Muscle of leg (tissue), 11 donors: ENCODE results near the gene PGLYRP2. TPM values are rescaled to one million over a fixed set of nuclear protein-coding genes. Genes with fewer than 3 reads are reported as not detected.

Source experiments
- DNase-seq: peaks from one replicate; pipeline ENCODE4 v3.0.0; 2013
- H3K27ac ChIP-seq: one replicate; pipeline ENCODE4 v1.5.1; 2013; ENCODE audit warnings: mild to moderate bottlenecking, low read length, control low read depth
- H3K27me3 ChIP-seq: one replicate; pipeline ENCODE4 v1.6.1; 2013; ENCODE audit warnings: low read length; ENCODE audit not compliant: control insufficient read depth, insufficient read depth
- H3K36me3 ChIP-seq: one replicate; pipeline ENCODE4 v1.6.1; 2013; ENCODE audit warnings: low read length; ENCODE audit not compliant: control insufficient read depth, insufficient read depth
- H3K4me1 ChIP-seq: one replicate; pipeline ENCODE4 v1.6.1; 2013; ENCODE audit warnings: low read length; ENCODE audit not compliant: control insufficient read depth, insufficient read depth
- H3K4me3 ChIP-seq: one replicate; pipeline ENCODE4 v1.5.1; 2013; ENCODE audit warnings: low read length, control low read depth
- H3K9me3 ChIP-seq: replicated peaks from 2 replicates; pipeline ENCODE4 v1.6.1; 2013; ENCODE audit warnings: low read depth, low read length; ENCODE audit not compliant: control insufficient read depth
- WGBS: methylation state at CpG from one replicate; pipeline ENCODE4 v1.1.5; 2013; ENCODE audit warnings: missing lambda C conversion rate; ENCODE audit not compliant: insufficient coverage; 5-methylcytosine and 5-hydroxymethylcytosine counted together
- polyA plus RNA-seq, 8 donors: library from polyadenylated mRNA; unstranded; fragments of 120-200 nt; gene quantifications; one replicate each; pipeline versions ENCODE4 v1.2.1 to v1.2.3, GENCODE V29; 2013; ENCODE audit warnings: inconsistent platforms in 1 of 8, low replicate concordance in 1 of 8; ENCODE audit not compliant: insufficient read length in 8 of 8, insufficient read depth in 1 of 8
- total RNA-seq: library from RNA; stranded (reverse); fragments of 120-200 nt; gene quantifications from one replicate; pipeline ENCODE4 v1.2.4, GENCODE V29; 2013

Gene PGLYRP2
- total and polyA plus RNA-seq, 9 donors, result 0.28 TPM; not detected in 8

DNA sequence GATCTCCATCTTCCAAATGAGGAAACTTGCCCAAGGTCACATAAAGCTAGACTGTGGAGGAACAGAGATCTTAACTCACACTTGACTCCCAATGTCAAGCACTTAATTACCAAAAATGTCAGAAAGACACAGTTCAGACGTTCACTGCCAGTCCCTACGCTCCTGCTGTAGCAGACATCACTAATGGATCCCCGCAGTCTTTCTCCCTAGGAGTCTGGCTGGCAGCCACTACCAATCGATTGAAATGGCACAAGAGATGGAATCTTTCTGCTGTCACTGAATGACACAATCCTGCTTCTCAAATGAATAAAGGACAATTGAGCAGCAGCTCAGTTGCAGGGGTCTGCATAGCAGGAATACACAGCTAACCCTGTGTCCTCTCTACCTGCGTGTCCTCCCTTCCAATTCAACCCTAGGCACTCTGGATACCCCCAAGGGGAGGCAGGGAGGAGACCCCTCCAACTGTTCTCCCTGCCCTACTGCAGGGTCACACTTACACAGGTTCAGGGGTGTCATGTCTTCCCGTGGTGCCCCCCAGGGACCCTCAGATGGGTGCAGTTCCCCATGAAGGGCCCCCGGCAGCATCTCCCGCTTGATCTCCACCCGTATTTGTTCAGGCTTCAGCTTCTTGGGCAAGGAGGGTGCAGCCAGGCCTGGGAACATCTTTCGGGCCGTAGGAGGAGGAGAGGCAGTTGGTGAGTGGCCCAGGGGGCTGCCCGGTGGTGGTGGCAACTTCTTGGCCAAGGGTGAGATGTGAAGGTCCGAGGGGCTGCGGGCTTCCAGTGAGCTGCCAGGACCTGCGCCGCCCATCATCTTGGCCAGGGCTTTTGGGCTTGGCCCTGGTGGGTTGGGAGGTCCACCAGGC is 52.6 kb downstream of the PGLYRP2 start:
- no peak for DNase-seq
- peaks cover 5% of the 10 kb centered on the region for H3K9me3 ChIP-seq
- H3K36me3 ChIP-seq, result peaks cover 76% of the 10 kb centered on the region
- H3K4me3 ChIP-seq, result no peak overlapping the region
- H3K4me1 ChIP-seq, result peaks cover 28% of the 10 kb centered on the region
- 83% methylated on average over 11 of the region's 16 CpGs for WGBS
- H3K27me3 ChIP-seq, result no peaks in the 10 kb centered on the region
- H3K27ac ChIP-seq, result no peak overlapping the region

DNA sequence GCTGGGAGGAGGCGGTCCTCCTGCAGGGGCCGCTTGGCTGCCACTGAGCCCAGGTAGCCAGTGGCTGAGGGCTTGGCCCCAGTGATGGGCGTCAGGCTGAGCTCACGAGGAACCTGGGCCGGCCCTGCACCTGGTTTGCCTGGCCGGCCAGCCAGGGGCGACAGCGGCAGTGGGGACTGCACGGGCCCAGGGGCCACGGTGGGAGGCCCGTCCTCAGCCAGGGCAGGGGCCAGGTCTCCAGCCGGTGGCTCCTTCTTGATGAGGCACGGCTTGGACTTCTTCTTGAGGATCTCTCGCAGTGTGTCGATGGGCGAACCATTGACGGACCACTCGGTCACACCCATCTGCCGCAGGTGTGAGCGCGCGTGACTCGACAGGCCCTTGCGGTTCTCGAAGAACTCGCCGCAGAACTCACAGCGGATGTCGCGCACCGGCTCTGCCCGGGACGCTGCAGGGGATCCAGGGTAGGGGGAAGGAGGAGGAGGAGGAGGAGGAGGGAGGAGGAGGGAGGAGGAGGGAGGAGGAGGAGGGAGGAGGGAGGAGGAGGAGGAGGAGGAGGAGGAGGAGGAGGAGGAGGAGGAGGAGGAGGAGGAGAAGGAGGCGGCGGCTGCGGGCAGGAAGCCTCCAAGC is 53.9 kb downstream of the PGLYRP2 start:
- no peak for DNase-seq
- Histone ChIP-seq H3K36me3 (peaks cover 74% of the 10 kb centered on the region), H3K9me3 (peaks cover 5% of the 10 kb centered on the region), H3K27ac (no peak overlapping the region), H3K4me1 (peaks cover 27% of the 10 kb centered on the region), H3K27me3 (no peaks in the 10 kb centered on the region), H3K4me3 (no peak overlapping the region)
- 97% methylated on average over 19 of the region's 36 CpGs for WGBS

DNA sequence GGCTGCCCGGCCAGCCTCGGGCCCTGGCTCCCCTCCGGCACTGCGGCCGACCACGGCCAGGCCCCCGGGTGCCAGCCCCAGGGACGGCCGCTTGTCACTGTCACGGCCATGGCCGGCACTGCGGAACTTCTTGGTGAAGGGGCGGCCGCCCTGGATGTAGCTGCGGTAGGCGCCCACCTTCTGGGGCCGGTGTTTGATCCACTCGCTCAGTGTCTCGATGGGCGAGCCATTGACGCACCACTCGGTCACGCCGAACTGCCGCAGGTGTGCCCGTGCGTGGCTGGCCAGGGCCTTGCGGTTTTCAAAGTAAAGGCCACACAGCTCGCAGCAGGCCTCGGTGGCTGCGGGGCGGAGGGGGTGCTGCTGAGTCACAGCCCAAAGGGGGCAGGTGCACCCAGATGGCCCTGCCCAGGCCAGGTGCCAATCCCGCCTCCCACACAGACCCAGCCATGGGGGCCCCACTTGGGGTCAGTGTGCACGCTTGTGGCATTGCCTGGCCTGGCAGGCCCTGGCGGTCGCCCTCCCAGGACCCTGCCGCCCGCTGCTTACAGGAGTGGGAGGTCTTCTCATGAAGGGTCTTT is 54.5 kb downstream of the PGLYRP2 start:
- peaks cover 5% of the 10 kb centered on the region for H3K9me3 ChIP-seq
- H3K36me3 ChIP-seq, result peaks cover 68% of the 10 kb centered on the region
- H3K4me1 ChIP-seq, result peaks cover 25% of the 10 kb centered on the region
- H3K27ac ChIP-seq, result no peak overlapping the region
- no peak for DNase-seq
- 97% methylated on average over 32 of the region's 38 CpGs for WGBS
- no peaks in the 10 kb centered on the region for H3K27me3 ChIP-seq
- no peak overlapping the region for H3K4me3 ChIP-seq

DNA sequence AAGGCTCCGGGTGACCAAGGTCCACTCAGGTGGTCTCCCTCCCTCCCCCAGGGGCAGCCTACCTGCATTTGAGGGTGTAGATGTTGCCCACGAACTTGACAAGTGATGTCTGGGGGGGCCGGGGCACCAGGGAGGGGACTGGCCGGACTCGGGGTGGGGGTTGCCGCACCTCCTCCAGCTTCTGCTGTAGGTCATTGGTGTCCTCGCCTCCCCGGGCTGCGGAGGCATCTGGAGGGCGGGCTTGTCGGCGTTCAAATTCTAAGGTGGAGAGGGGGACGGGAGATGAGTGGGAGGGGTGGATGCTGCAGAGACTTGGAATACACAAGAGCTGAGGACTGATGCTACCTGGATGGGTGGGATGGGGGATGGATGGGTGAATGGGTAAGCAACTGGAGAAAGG is 55.2 kb downstream of the PGLYRP2 start:
- peaks cover 5% of the 10 kb centered on the region for H3K9me3 ChIP-seq
- H3K36me3 ChIP-seq, result peaks cover 63% of the 10 kb centered on the region
- H3K4me1 ChIP-seq, result peaks cover 31% of the 10 kb centered on the region
- H3K27me3 ChIP-seq, result no peaks in the 10 kb centered on the region
- H3K4me3 ChIP-seq, result no peak overlapping the region
- DNase-seq, result no peak
- WGBS, result 97% methylated on average over 7 of the region's 13 CpGs
- no peak overlapping the region for H3K27ac ChIP-seq

DNA sequence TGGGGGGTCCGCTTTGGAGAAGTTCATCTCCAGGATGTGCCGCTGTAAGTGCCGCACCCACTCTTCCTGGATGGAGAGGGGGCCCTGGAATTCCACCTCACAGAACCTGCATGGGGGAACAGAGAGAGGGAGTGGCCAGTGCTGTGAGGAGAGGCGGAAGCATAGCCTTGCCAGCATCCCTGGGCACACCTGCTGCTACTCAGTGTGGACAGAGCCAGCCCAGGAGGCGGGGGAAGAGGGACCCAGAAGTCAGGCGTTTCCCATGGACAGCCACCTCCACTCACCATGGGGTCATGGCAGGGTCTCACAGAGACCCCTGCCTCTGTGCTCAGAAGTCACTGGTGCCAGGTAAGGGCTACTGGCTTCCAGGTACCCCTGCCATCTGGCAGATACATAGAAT is 56.2 kb downstream of the PGLYRP2 start:
- Histone ChIP-seq H3K27me3 (no peaks in the 10 kb centered on the region), H3K9me3 (peaks cover 5% of the 10 kb centered on the region), H3K27ac (peak overlapping the region; percentile 82), H3K4me1 (peaks cover 31% of the 10 kb centered on the region), H3K4me3 (no peak overlapping the region), H3K36me3 (peaks cover 54% of the 10 kb centered on the region)
- 100% methylated on average over 1 of the region's 6 CpGs for WGBS
- DNase-seq, result no peak

DNA sequence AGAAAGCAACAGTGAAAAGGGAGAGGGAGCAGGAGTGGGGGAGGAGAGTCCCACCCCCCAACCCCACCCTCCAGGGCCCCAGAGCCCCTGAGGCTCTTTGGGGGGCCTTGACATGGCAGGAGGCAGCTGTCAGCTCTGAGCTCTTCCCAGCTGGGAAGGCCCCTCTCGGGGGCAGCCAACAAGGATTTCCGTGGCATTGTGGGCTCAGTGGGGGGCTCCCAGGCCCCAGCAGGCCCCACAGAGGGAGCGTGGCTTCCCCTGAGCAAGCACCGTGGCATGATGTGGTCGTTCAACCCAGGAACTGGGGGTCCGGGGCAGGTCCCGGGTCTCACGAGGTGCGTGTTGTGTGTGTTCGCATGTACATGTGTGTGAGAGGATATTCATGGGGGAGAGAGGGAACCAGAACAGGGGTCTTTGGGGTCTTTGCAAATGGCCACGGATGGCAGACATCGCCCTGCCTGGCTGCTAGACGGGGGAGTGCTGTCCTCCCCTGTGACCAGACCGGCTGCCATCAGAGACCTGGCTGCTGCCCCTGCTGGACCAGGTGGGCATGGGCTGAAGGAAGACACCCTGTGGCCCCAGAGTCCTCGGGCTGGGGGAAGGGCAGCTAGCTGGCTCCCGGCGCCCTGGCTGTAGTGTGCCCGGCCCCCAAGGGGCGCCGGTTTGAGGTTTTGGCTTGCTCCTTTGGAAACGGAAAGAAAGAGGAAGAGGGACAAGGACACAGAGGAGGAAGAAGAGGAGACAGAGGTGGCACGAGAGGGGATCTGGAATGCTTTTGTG is 56.8 kb downstream of the PGLYRP2 start:
- H3K4me3 ChIP-seq, result no peak overlapping the region

DNA sequence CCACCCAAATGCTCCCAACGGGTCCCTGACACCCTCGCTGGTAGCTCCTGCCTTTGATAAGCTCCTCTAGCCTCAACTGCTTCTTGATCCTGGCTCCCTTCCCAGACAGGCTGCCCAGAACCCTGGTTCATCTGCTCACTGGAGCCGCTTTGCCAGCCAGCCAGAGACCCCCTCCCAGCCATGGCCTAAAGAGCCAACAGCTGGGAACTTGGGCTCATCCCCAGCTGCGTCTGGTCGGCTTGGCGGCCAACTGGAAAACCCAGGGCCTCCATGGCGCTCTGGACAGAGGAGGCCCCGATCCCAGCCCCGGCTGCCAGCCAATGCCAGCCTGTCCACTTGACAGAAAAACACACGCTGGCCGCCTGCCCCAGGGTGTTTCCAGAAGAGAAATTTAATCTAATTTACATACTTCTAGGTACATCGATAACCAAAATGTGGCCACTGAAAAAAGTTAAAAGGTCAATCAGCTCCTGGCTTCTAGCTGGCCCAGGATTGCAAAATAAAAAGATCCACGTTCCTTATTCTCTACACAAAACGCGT is 57.5 kb downstream of the PGLYRP2 start:
- no peaks in the 10 kb centered on the region for H3K27me3 ChIP-seq
- DNase-seq, result peak; percentile 93
- no peak overlapping the region for H3K4me3 ChIP-seq
- peaks cover 43% of the 10 kb centered on the region for H3K36me3 ChIP-seq
- 69% methylated on average over 12 of the region's 15 CpGs for WGBS
- peaks cover 5% of the 10 kb centered on the region for H3K9me3 ChIP-seq
- peak overlapping the region; percentile 82 for H3K27ac ChIP-seq
- peaks cover 43% of the 10 kb centered on the region for H3K4me1 ChIP-seq

More for the DNA sequence above, 56.8 kb downstream of the PGLYRP2 start:
- H3K4me1 ChIP-seq, result peaks cover 36% of the 10 kb centered on the region
- H3K9me3 ChIP-seq, result peaks cover 5% of the 10 kb centered on the region
- peaks cover 47% of the 10 kb centered on the region for H3K36me3 ChIP-seq
- DNase-seq, result peak; percentile 40
- H3K27ac ChIP-seq, result peak overlapping the region; percentile 82
- no peaks in the 10 kb centered on the region for H3K27me3 ChIP-seq
- 83% methylated on average over 22 of the region's 22 CpGs for WGBS

DNA sequence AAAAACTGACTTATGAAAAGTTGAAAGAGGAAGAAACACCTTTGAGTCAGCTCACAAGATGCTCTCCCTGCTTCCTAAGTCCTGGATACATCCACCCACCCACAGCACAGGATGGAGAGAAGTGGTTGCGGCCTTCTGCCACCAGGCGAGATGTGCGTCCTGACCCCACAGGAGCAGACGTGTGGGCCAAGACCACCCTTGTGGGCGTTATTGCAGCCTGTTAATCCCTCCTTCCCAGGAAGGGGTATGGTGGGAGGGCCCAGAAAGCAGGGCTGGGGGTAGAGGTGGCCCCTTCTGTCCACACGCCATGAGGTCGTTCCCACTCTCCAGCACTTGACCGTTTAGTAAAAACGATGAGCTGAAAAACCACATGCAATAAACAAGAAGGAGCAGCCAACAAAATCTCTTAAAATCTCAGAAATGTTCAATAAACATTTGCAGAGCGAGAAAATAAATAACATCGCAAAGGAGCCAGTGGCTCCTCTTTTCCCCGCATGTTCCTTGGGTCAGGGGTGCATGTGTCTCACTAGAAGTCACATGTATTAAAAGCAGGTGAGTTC is 58.1 kb downstream of the PGLYRP2 start:
- H3K27me3 ChIP-seq, result no peaks in the 10 kb centered on the region
- peaks cover 45% of the 10 kb centered on the region for H3K4me1 ChIP-seq
- 89% methylated on average over 2 of the region's 12 CpGs for WGBS
- peaks cover 5% of the 10 kb centered on the region for H3K9me3 ChIP-seq
- H3K4me3 ChIP-seq, result no peak overlapping the region
- no peak for DNase-seq
- H3K36me3 ChIP-seq, result peaks cover 42% of the 10 kb centered on the region
- H3K27ac ChIP-seq, result peak overlapping the region; percentile 82

DNA sequence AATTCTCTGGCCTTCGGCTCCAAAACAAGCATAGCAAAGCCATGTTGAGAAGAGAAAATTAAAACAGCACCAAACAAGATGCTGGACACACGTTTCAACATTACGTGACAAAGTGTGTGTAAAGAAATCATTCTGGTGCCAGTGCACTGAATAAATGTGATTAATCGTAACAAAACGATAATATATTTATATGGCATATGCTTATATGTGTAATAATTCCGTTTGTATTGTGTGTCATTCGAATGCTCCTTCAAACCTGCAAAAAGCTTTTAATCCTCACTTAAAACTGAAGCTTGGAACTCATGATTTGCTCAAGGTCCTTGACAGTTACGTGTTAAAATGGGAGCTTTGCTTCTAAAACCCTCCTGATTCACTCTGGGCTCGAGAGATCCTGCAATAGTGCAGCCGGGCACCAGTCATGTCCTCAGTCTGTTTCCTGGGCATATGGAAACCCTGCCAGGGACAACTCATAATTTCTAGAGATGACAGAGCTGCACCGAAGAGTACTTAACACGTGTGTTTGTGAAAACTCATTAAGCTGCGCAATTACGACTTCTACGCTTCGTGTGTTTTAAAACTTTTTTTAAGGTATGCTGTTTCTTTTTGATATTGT is 59.8 kb downstream of the PGLYRP2 start:
- Histone ChIP-seq H3K27me3 (no peaks in the 10 kb centered on the region), H3K9me3 (peaks cover 5% of the 10 kb centered on the region), H3K27ac (no peak overlapping the region), H3K4me3 (peak overlapping the region; percentile 40), H3K4me1 (peaks cover 45% of the 10 kb centered on the region), H3K36me3 (peaks cover 39% of the 10 kb centered on the region)
- DNase-seq, result no peak
- 36% methylated on average over 5 of the region's 16 CpGs for WGBS
